ENCODE measurements around the gene RAD18.

DNA sequence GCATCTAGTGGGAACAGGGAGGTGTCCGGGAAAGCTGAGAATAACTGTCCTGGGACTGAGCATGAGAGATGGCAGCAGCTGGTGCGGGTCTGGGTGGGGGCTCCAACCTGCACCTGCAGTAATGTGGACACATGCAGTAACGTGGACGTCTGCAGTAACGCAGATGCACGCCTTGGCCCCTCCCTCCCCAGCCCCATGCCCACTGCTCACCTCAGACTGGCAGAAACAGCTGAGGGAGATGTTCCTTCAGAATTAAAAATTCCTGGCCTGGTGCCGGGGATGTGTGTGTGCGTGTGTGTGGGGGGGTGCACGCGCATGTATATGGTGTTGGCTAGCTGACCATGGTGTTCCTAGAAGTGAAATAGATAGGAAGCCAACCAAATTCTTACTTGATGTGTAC lies 107.2 kb downstream of the RAD18 start:
- TF ChIP-seq, protein P1, sequence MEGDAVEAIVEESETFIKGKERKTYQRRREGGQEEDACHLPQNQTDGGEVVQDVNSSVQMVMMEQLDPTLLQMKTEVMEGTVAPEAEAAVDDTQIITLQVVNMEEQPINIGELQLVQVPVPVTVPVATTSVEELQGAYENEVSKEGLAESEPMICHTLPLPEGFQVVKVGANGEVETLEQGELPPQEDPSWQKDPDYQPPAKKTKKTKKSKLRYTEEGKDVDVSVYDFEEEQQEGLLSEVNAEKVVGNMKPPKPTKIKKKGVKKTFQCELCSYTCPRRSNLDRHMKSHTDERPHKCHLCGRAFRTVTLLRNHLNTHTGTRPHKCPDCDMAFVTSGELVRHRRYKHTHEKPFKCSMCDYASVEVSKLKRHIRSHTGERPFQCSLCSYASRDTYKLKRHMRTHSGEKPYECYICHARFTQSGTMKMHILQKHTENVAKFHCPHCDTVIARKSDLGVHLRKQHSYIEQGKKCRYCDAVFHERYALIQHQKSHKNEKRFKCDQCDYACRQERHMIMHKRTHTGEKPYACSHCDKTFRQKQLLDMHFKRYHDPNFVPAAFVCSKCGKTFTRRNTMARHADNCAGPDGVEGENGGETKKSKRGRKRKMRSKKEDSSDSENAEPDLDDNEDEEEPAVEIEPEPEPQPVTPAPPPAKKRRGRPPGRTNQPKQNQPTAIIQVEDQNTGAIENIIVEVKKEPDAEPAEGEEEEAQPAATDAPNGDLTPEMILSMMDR (IDR thresholded peaks at IDR 0.05), result no peak
- TF ChIP-seq ZFX (IDR thresholded peaks at IDR 0.05; ENCODE audit: borderline replicate concordance), result no peak
